Breast epithelium (tissue), 3 donors: Measurements from ENCODE around the gene PRKAB1.
"Not testable (repeated sequence)": the region's sequence is repeated elsewhere in the genome, so short reads cannot be mapped to it uniquely, and the experiment has no call there.

Experiments
- POLR2AphosphoS5 ChIP-seq, 3 donors: sonication (generic); formaldehyde crosslinking; IDR thresholded peaks; one replicate each; pipeline ENCODE4 v1.6.1; 2017; ENCODE audit warnings: antibody characterized with exemption in 3 of 3
- TF ChIP-seq, protein P1 (sequence below), 3 donors: fragments of 450-650 bp; IDR thresholded peaks; one replicate each; pipeline ENCODE4 v1.5.1; 2016 to 2017; ENCODE audit warnings: antibody characterized with exemption in 3 of 3, mild to moderate bottlenecking in 3 of 3, moderate library complexity in 3 of 3

DNA sequence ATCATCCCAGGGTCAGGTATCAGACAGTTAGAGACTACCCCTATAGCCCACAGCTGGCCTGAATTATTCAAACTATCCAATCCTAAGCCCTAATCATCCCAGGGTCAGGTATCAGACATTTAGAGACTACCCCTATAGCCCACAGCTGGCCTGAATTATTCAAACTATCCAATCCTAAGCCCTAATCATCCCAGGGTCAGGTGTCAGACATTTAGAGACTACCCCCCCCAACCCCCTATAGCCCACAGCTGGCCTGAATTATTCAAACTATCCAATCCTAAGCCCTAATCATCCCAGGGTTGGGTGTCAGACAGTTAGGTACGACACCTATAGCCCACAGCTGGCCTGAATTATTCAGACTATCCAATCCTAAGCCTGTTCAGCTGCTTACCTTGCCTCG, 10.9 kb upstream of the PRKAB1 start:
- TF ChIP-seq POLR2AphosphoS5 (IDR thresholded peaks at IDR 0.05): not testable (repeated sequence)
- TF ChIP-seq, protein P1, sequence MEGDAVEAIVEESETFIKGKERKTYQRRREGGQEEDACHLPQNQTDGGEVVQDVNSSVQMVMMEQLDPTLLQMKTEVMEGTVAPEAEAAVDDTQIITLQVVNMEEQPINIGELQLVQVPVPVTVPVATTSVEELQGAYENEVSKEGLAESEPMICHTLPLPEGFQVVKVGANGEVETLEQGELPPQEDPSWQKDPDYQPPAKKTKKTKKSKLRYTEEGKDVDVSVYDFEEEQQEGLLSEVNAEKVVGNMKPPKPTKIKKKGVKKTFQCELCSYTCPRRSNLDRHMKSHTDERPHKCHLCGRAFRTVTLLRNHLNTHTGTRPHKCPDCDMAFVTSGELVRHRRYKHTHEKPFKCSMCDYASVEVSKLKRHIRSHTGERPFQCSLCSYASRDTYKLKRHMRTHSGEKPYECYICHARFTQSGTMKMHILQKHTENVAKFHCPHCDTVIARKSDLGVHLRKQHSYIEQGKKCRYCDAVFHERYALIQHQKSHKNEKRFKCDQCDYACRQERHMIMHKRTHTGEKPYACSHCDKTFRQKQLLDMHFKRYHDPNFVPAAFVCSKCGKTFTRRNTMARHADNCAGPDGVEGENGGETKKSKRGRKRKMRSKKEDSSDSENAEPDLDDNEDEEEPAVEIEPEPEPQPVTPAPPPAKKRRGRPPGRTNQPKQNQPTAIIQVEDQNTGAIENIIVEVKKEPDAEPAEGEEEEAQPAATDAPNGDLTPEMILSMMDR (IDR thresholded peaks at IDR 0.05): not testable (repeated sequence)
